Inferior parietal cortex (tissue), 1 donor: ENCODE results near the gene AFAP1.

Source experiments
- DNase-seq: peaks from one replicate; pipeline ENCODE4 v3.0.0-alpha.2; 2016; ENCODE audit errors: extremely low spot score

AFAP1 gene

GRCh38 chr4:7939377-7940108 is at the start of gene AFAP1:
TSS of gene AFAP1 (minus strand) at chr4:7939861. CDS start at chr4:7872078, 67,783 bp downstream.
- DNase-seq: peak; percentile 85

GRCh38 chr4:7988437-7988836 is 48.8 kb upstream of the AFAP1 start:
- no peak for DNase-seq

GRCh38 chr4:7987148-7987989 is 47.7 kb upstream of the AFAP1 start:
- DNase-seq: peak; percentile 79

GRCh38 chr4:7985891-7986441 is 46.3 kb upstream of the AFAP1 start:
- DNase-seq: no peak

- DNase-seq: no peak
These were observed 45.4 kb upstream of the AFAP1 start for GRCh38 chr4:7985072-7985471.

GRCh38 chr4:7984286-7984925 is 44.7 kb upstream of the AFAP1 start:
- DNase-seq: no peak

- no peak for DNase-seq
These were observed 43.6 kb upstream of the AFAP1 start for GRCh38 chr4:7983296-7983695.

GRCh38 chr4:7981738-7982394 is 42.2 kb upstream of the AFAP1 start:
- no peak for DNase-seq

- DNase-seq: no peak
These were observed 40.4 kb upstream of the AFAP1 start for GRCh38 chr4:7980036-7980435.

- no peak for DNase-seq
These were observed 39.9 kb upstream of the AFAP1 start for GRCh38 chr4:7979652-7979968.

- DNase-seq: no peak
These were observed 39.4 kb upstream of the AFAP1 start for GRCh38 chr4:7978907-7979651.

GRCh38 chr4:7978489-7978888 is 38.8 kb upstream of the AFAP1 start:
- no peak for DNase-seq

- no peak for DNase-seq
These were observed 37.0 kb upstream of the AFAP1 start for GRCh38 chr4:7976634-7977033.

- DNase-seq: no peak
These were observed 36.4 kb upstream of the AFAP1 start for GRCh38 chr4:7976025-7976424.

GRCh38 chr4:7974425-7974824 is 34.8 kb upstream of the AFAP1 start:
- no peak for DNase-seq

- DNase-seq: no peak
These were observed 33.9 kb upstream of the AFAP1 start for GRCh38 chr4:7973545-7973981.

- DNase-seq: no peak
These were observed 32.3 kb upstream of the AFAP1 start for GRCh38 chr4:7971881-7972500.

- DNase-seq: no peak
These were observed 31.5 kb upstream of the AFAP1 start for GRCh38 chr4:7971159-7971631.

- DNase-seq: no peak
These were observed 30.8 kb upstream of the AFAP1 start for GRCh38 chr4:7970361-7970946.

- DNase-seq: no peak
These were observed 28.7 kb upstream of the AFAP1 start for GRCh38 chr4:7968262-7968896.
